Aorta (tissue), 5 donors: ENCODE measurements around the gene CDKN1A. TPM values are rescaled to one million over a fixed set of nuclear protein-coding genes. Genes with fewer than 3 reads are reported as not detected.
A peak's percentile ranks its signal among the peaks of the same experiment; 100 is the strongest.

Source experiments
- ATAC-seq: fragments of 200-7000 bp; cut with Tn5 transposase; one replicate; pipeline ENCODE4 v1.9.1; 2022; ENCODE audit warnings: moderate library complexity; ENCODE audit not compliant: low FRiP score
- DNase-seq, 2 donors: peaks; one replicate each; pipeline ENCODE4 v3.0.0-alpha.2; 2020
- H3K27ac ChIP-seq, 2 donors: one replicate each; pipeline ENCODE4 v1.5.1; 2013; ENCODE audit warnings: low read length in 2 of 2, mild to moderate bottlenecking in 2 of 2, moderate library complexity in 2 of 2, control low read depth in 1 of 2, inconsistent platforms in 1 of 2, low read depth in 1 of 2
- H3K27me3 ChIP-seq, 2 donors: one replicate each; pipeline ENCODE4 v1.6.1; 2013; ENCODE audit warnings: control low read depth in 1 of 2, low read length in 1 of 2, mild to moderate bottlenecking in 1 of 2, moderate library complexity in 1 of 2; ENCODE audit not compliant: insufficient read depth in 2 of 2, control insufficient read depth in 1 of 2
- H3K36me3 ChIP-seq, 2 donors: one replicate each; pipeline ENCODE4 v1.6.1; 2013; ENCODE audit warnings: control low read depth in 1 of 2, low read length in 1 of 2, mild to moderate bottlenecking in 1 of 2; ENCODE audit not compliant: insufficient read depth in 2 of 2, control insufficient read depth in 1 of 2
- H3K4me1 ChIP-seq, 2 donors: one replicate each; pipeline ENCODE4 v1.6.1; 2013; ENCODE audit warnings: low read length in 2 of 2, control low read depth in 1 of 2, mild to moderate bottlenecking in 1 of 2, moderate library complexity in 1 of 2; ENCODE audit not compliant: insufficient read depth in 2 of 2, control insufficient read depth in 1 of 2
- H3K4me3 ChIP-seq, 2 donors: one replicate each; pipeline ENCODE4 v1.5.1; 2013; ENCODE audit warnings: low read length in 2 of 2, control low read depth in 1 of 2, mild to moderate bottlenecking in 1 of 2
- H3K9me3 ChIP-seq: one replicate; pipeline ENCODE4 v1.6.1; 2013; ENCODE audit warnings: mild to moderate bottlenecking, low read length; ENCODE audit not compliant: control insufficient read depth
- WGBS, 2 donors: extraction: QIAGEN DNeasy Blood & Tissue Kit; methylation state at CpG; one replicate each; pipeline ENCODE4 v1.1.7; 2013; 5-methylcytosine and 5-hydroxymethylcytosine counted together
- intact Hi-C, 2 donors: fragments of 100-400 bp; cut with DNase I; formaldehyde crosslinking; loops; one replicate each; pipeline versions ENCODE4 v1.14.2 to v1.15.0; 2022
- polyA plus RNA-seq, 2 donors: library from polyadenylated mRNA; stranded (reverse); fragments of 200-250 nt; gene quantifications; one replicate each; pipeline ENCODE4 v1.2.3, GENCODE V29; 2013
- total RNA-seq, 2 donors: library from RNA; stranded (reverse); fragmentation: NEBNext Ultra II Directional; extraction: Animal tissue kit (Norgen Biotek cat#: 25700); gene quantifications; one replicate each; pipeline ENCODE4 v1.2.1, GENCODE V29; 2021
- donor health status: healthy with polysubstance abuse.
- donor health status: Bipolar disorder and iron deficiency.
- donor health status: DM: no; HTN: no; CAD: no.
- donor health status: DM: no; HTN: no; CAD: no.
- donor health status: DM: yes; HTN: yes; CAD: no.

The CDKN1A gene
- total and polyA plus RNA-seq, 4 donors = 132 to 296 (median 141) TPM

DNA sequence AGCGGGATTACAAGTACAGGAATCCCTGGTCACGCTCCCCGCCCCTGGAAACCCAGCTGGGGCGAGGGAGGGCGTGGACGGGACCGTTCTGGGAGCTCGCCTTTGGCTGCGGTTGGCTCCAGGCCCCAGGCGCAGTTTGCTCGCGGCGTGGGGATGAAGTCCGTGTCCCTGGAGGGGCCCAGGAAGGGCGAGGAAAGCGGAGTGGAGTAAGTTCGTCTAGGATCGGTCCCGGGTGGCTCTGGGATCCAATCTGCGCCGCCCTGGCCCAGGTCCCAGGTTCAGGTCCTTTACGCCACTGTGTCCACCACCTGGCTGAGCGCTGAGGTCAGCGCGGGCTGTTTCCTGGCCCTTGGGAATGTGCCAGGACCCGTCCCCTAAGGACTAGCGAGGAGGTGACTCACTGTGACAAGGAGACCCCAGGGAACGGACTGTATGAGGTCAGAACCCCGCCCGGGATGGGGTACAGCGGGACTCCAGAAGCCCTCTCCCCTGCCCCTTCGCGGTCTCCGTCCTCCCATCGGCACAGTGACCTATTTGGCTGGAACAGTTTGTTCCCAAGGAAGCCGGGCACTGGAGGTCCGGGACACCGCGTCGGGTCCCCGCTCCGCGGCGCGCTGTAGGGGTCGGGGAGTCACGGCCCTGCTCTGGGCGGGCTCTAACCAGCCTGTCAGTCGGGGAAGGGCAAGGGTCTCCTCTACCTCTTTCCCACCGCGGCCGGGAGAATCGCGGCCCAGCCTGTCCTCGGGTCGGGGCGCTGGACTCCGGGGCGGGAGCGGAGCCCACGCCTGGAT lies 724 bp downstream of the CDKN1A start:
- Histone ChIP-seq H3K27ac (peak overlapping the region; percentile 98 to 99), H3K9me3 (no peaks in the 10 kb centered on the region), H3K4me1 (no peaks in the 10 kb centered on the region), H3K4me3 (peak overlapping the region; percentile 93 to 95), H3K27me3 (peaks cover 0 to 2% of the 10 kb centered on the region in 2 donors), H3K36me3 (peaks cover 0 to 4% of the 10 kb centered on the region in 2 donors)
- ATAC-seq = peak; percentile 68
- DNase-seq = peak; percentile 85 to 95
- intact Hi-C loops = no loop called here
- WGBS, 2 donors = 0 to 1% methylated on average over 55 to 61 of the region's 61 CpGs

DNA sequence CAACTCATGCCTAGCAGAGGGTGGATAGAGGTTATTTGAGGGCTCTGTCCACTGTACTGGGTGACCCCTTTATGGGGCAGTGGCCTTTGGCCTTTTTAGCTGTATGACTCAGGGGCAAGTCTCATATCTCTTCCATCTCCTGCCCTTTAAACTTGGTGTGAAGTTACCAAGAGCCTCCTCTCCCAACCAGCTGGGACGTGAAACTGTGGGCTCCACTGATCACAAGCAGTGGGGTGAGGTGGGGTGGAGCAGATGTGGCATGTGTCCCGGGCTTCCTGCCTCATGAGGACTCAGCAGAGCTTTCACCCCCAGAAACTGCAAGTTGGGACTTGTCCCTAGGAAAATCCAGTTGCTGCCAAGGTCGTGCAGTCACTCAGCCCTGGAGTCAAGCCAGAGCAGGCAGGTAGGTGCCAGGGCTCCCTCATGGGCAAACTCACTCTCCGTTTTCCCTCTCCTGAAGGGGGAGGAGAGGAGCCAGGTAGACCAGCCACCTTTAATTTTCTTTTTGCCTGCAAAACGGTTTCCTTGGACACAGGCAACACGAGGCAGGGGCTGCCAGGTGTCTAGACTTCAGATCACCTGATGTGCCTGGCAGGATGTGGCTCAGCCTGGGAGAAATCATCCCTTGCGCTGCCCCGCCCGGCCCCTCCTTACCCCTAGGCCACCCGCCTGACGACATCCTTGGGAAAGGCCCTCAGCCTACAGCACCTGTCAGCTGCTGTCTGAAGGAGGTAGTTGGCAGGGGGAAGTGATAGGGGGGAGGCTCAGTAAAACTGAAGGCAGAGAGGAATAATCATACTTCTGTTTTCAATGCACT lies 4.0 kb downstream of the CDKN1A start:
- no peak overlapping the region for H3K27ac ChIP-seq
- DNase-seq (peak in 1 of 2 donors; percentile 69), ATAC-seq (no peak)
- H3K4me1 ChIP-seq = no peaks in the 10 kb centered on the region
- H3K27me3 ChIP-seq = peaks cover 0 to 2% of the 10 kb centered on the region in 2 donors
- peaks cover 3 to 23% of the 10 kb centered on the region in 2 donors for H3K36me3 ChIP-seq
- intact Hi-C loops = loop anchor here in 1 of 2 donors (5.0 to 10.0 kb wide), 2 partner anchors 50 to 258 kb away; no protein-coding TSS in a partner anchor
- no peak overlapping the region for H3K4me3 ChIP-seq
- no peaks in the 10 kb centered on the region for H3K9me3 ChIP-seq
- WGBS, 2 donors = 53 to 55% methylated on average over 11 of the region's 11 CpGs

DNA sequence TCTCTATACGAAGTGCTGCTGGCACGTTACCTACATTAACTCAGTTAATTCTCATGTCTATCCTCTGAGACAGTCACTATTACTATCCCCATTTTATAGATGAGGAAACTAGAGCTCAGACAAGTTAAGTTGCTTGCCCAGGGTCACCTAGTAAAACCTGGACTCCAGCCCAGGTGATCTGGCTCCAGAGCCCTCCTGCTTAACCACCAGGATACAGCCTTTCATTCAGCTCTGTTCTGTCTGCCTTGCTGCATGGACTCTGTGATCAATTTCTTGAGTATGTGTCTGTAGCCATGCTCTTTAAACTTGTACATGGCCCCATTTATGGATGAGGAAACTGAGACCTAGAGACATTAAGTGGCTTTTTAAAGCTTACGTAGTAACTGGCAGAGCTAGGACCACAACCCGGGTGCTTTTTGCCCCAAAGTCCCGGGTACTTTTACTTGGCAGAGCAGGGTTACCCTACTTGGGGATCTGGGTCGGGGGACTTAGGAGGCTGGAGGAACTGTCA lies 4.7 kb downstream of the CDKN1A start:
- intact Hi-C loops = loop anchor here in 1 of 2 donors (5.0 to 10.0 kb wide), 2 partner anchors 49 to 258 kb away; no protein-coding TSS in a partner anchor
- no peaks in the 10 kb centered on the region for H3K4me1 ChIP-seq

DNA sequence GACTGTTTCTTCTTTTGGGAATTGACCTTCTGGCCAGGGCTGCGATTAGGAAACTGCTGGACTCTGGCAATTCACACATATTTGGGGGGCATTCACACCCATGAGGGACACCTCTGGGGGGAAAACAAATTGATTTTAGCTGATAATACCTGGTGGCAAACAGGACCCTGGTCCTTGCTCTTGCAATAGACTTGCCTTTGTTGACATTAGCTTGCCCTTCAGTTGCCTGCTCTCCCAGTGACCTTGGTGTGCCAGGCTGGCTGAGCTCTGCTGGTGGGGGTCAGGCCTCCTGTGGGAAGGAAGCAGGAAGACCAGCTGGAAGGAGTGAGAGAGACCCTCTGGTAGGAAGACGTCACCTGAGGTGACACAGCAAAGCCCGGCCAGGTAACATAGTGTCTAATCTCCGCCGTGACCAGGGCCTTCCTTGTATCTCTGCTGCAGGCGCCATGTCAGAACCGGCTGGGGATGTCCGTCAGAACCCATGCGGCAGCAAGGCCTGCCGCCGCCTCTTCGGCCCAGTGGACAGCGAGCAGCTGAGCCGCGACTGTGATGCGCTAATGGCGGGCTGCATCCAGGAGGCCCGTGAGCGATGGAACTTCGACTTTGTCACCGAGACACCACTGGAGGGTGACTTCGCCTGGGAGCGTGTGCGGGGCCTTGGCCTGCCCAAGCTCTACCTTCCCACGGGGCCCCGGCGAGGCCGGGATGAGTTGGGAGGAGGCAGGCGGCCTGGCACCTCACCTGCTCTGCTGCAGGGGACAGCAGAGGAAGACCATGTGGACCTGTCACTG lies 5.3 kb downstream of the CDKN1A start:
- 96 to 97% methylated on average over 28 to 29 of the region's 29 CpGs for whole genome bisulfite sequencing, 2 donors
- no peak for DNase-seq
- no peaks in the 10 kb centered on the region for H3K4me1 ChIP-seq
- H3K27ac ChIP-seq = no peak overlapping the region
- ATAC-seq = no peak
- peaks cover 3 to 23% of the 10 kb centered on the region in 2 donors for H3K36me3 ChIP-seq
- H3K4me3 ChIP-seq = no peak overlapping the region
- H3K27me3 ChIP-seq = no peaks in the 10 kb centered on the region
- intact Hi-C loops = loop anchor here in 1 of 2 donors (5.0 to 10.0 kb wide), 2 partner anchors 48 to 259 kb away; no protein-coding TSS in a partner anchor
- no peaks in the 10 kb centered on the region for H3K9me3 ChIP-seq

More for the DNA sequence above, 4.7 kb downstream of the CDKN1A start:
- H3K27ac ChIP-seq = no peak overlapping the region
- H3K36me3 ChIP-seq = peaks cover 3 to 23% of the 10 kb centered on the region in 2 donors
- no peaks in the 10 kb centered on the region for H3K9me3 ChIP-seq
- DNase-seq (no peak), ATAC-seq (no peak)
- no peak overlapping the region for H3K4me3 ChIP-seq
- 87 to 90% methylated on average over 6 of the region's 6 CpGs for WGBS, 2 donors
- peaks cover 0 to 2% of the 10 kb centered on the region in 2 donors for H3K27me3 ChIP-seq

DNA sequence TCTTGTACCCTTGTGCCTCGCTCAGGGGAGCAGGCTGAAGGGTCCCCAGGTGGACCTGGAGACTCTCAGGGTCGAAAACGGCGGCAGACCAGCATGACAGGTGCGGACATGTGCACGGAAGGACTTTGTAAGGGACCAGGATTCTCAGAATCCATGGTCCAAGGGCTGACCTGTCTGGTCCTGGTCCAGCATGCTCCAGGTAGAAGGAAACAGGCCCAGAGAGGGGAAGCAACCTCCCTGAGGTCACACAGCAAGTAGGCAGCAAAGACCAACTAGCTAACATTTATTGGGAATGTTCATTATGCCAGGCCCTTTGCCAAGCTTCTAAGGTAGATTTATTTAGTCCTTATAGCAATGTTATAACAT lies 5.9 kb downstream of the CDKN1A start:
- no peaks in the 10 kb centered on the region for H3K27me3 ChIP-seq
- 93 to 94% methylated on average over 6 of the region's 6 CpGs for WGBS, 2 donors
- H3K4me3 ChIP-seq = no peak overlapping the region
- DNase-seq = no peak
- H3K36me3 ChIP-seq = peaks cover 3 to 23% of the 10 kb centered on the region in 2 donors
- no peak for ATAC-seq
- intact Hi-C loops = loop anchor here in 1 of 2 donors (5.0 to 10.0 kb wide), 2 partner anchors 48 to 260 kb away; no protein-coding TSS in a partner anchor
- no peaks in the 10 kb centered on the region for H3K9me3 ChIP-seq
- no peak overlapping the region for H3K27ac ChIP-seq
- no peaks in the 10 kb centered on the region for H3K4me1 ChIP-seq

DNA sequence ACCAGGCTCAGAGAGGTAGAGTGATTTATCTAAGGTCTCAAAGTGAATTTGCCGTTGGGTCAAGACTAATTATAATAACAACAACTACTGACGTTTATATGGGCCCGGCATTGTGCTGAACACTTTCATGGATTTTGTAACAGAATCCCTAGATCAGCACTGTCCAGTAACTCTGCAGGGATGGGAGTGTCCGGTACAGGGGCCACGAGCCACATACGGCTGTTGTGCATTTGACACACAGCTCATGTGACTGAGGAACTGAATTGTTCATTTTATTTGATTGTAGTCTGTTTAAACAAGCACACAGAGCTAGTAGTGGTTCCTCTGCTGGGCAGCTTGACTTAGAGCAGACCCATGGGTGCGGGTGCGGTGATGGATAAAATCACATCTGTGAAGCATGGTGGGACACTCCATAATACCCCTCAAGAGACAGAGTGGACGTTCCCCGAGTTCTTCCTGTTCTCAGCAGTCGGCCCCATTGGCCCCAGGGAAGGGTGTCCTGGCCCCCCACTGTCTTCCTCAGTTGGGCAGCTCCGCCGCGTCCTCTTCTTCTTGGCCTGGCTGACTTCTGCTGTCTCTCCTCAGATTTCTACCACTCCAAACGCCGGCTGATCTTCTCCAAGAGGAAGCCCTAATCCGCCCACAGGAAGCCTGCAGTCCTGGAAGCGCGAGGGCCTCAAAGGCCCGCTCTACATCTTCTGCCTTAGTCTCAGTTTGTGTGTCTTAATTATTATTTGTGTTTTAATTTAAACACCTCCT lies 6.8 kb downstream of the CDKN1A start:
- no peaks in the 10 kb centered on the region for H3K4me1 ChIP-seq
- no peak overlapping the region for H3K27ac ChIP-seq
- ATAC-seq = no peak
- no peak for DNase-seq
- no peaks in the 10 kb centered on the region for H3K27me3 ChIP-seq
- peaks cover 3 to 23% of the 10 kb centered on the region in 2 donors for H3K36me3 ChIP-seq
- 93% methylated on average over 20 of the region's 20 CpGs for WGBS, 2 donors
- no peaks in the 10 kb centered on the region for H3K9me3 ChIP-seq
- intact Hi-C loops = loop anchor here in 1 of 2 donors (10.0 kb wide), 1 partner anchor 261 kb away; no protein-coding TSS in a partner anchor
- H3K4me3 ChIP-seq = no peak overlapping the region

DNA sequence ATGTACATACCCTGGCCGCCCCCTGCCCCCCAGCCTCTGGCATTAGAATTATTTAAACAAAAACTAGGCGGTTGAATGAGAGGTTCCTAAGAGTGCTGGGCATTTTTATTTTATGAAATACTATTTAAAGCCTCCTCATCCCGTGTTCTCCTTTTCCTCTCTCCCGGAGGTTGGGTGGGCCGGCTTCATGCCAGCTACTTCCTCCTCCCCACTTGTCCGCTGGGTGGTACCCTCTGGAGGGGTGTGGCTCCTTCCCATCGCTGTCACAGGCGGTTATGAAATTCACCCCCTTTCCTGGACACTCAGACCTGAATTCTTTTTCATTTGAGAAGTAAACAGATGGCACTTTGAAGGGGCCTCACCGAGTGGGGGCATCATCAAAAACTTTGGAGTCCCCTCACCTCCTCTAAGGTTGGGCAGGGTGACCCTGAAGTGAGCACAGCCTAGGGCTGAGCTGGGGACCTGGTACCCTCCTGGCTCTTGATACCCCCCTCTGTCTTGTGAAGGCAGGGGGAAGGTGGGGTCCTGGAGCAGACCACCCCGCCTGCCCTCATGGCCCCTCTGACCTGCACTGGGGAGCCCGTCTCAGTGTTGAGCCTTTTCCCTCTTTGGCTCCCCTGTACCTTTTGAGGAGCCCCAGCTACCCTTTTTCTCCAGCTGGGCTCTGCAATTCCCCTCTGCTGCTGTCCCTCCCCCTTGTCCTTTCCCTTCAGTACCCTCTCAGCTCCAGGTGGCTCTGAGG lies 7.6 kb downstream of the CDKN1A start:
- ATAC-seq = no peak
- no peaks in the 10 kb centered on the region for H3K9me3 ChIP-seq
- WGBS, 2 donors = 83 to 85% methylated on average over 11 of the region's 11 CpGs
- H3K36me3 ChIP-seq = peaks cover 3 to 23% of the 10 kb centered on the region in 2 donors
- H3K4me1 ChIP-seq = no peaks in the 10 kb centered on the region
- peak in 1 of 2 donors; percentile 78 for DNase-seq
- intact Hi-C loops = loop anchor here in 1 of 2 donors (10.0 kb wide), 1 partner anchor 261 kb away; no protein-coding TSS in a partner anchor
- no peak overlapping the region for H3K27ac ChIP-seq
- H3K4me3 ChIP-seq = no peak overlapping the region
- no peaks in the 10 kb centered on the region for H3K27me3 ChIP-seq
